ENCODE measurements around the gene NECTIN4.
"Not testable (repeated sequence)": the region's sequence is repeated elsewhere in the genome, so short reads cannot be mapped to it uniquely, and the experiment has no call there.

The NECTIN4 gene

DNA sequence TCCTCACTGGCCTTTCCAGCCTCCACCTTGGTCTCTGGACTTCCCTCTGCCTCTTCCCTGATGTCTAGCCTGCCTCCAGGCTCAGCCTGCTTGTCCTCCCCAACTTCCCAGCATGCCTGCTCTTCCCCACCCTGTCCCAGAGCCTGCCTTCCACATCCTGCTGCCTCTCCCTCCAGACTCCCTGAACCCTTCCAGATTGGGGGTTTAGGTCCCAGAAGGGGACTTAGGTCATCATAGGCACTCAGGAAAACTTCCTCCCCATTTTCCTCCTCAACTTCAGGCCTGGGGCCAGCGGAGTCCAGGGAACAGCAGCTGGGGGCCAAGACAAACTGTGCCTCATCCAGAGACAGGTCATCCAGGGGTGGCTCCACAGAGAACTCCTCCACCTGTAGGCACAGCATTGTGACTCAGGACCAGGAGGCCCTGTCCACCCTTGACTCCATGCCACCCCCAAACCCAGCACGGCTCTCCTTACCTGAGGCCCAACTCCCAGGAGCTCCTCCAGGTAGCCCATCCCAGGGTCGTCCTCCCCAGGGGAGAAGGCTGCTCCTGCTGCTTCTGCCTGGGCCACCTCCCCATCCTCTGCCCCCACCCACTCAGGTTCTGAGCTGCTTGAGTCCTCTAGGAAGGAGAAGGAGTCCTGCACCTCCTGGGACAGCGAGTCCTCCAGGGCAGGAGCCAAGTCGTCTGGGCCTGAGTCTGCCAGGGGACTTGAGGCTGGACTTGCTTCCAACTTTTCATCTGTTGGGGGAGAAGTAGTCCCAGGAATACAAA is 40.2 kb downstream of the NECTIN4 start:
- DNase-seq: no peak

DNA sequence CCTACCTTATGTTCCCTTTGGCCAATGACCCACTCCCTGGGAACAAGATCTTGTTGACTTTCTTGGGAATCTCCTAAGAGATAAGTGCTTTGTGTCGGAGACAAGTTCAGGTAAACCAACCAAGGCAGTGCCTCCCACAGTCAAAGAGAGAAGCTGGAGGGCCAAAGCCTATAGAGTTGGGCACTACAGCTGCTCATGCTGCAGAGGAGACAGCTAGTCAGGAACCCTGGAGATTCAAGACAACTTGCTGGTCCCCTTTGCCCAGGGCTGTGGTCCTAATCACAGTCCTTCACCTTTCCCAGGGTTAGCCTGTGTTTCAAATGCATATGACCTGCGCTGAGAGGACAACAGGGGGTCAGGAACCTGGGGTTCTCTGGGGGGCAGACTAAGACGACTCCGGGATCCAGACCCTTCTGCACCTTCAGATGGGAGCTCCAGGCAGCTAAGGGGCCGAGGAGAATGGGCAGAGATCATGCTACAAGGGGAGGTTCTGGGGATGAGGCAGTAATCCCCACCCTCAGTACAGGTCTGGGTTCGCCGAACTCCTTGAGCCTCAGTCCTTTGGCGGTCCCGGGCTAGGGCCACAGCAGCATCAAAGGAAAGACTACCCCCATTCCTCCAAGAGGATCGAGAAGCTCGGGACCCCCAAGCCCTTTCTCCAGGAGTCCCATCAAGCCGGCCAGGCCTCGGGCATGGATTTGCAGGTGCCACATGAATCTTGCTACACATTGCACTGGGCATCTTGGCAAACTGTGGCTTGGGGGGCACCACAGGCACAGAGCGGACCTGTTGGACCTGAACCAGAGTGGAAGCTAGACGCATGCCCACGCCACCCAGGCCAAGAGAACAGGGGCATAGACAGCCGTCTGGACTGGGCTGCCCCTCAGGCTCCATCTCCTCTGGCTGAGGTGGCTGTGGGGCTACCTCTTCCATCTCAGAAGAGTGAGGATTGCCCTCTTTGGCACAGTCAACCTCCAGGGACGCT is 41.6 kb downstream of the NECTIN4 start:
- DNase-seq: no peak

DNA sequence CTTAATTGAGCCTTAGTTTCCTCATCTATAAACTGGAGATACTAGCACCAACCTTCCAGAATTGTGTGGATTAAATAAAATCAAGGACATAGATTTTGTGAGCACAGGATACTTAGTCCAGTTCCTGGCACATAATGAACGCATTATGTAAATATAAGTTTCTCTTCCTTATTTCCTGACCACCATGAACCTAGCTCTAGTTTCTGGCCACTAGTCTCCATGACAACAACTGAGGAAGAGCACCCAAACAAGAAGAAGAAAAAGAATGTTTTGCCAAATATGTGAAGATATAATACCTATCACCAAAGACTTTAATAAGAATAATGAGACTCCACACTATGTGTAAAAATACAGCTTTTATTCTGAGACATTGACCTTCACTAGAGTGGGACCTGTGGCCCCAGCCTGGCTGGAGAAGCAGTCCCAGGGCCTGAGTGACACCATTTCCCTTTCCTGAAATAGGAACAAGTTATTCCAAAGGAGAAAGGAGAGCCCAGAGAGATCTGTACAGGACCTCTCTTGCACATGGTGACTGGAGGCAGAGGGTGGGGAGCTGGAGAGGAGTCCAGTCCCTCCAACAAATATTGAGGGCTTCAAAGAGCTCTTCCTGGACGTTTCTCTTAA is 42.6 kb downstream of the NECTIN4 start:
- DNase-seq: no peak

DNA sequence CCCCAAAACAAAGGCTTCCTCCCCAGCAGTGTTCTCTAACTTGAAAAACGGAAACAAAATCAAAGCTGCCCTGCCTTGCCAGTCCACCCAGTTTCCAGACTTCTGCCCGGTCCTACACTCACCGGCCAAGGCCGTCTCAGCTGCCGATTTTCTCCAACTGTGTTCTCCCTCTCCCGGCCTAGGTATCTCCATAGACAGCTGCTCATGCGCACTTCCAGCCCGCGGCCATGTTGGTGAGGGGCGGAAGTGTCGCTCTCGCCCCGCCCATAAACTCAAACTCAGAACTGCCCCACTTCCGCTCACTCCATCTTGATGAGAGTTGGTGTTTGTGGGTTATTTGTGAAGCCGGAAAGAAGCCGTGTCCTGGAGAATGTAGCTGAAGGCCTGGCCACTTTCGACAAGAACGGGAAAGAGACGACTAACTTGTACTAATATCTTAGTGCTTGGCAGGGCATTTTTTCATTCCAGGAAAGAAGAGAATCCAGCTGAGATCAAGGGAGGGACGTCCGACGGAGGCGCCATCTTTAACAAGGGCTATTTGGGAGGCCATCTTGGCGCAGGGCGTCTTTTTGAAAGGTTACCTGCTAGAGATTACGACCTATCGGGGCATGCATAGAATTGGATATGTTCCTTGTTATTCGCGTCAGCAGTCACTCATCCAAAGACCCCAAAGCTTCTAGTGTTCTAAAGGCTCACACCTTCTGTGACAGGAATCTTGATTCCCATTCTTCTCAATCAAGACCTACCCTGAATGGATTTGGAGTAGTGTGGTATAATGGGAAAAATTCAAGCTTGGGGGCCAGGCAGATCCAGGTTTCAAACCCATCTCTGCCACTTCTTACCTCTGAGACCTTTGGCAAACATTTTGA is 43.4 kb downstream of the NECTIN4 start, which contains the start of gene USF1:
Gene USF1 (minus strand): TSS at position 242 of the 869 bp plus-strand sequence. CDS start 2,702 bp downstream, outside the sequence.
- DNase-seq: peak; percentile 90

DNA sequence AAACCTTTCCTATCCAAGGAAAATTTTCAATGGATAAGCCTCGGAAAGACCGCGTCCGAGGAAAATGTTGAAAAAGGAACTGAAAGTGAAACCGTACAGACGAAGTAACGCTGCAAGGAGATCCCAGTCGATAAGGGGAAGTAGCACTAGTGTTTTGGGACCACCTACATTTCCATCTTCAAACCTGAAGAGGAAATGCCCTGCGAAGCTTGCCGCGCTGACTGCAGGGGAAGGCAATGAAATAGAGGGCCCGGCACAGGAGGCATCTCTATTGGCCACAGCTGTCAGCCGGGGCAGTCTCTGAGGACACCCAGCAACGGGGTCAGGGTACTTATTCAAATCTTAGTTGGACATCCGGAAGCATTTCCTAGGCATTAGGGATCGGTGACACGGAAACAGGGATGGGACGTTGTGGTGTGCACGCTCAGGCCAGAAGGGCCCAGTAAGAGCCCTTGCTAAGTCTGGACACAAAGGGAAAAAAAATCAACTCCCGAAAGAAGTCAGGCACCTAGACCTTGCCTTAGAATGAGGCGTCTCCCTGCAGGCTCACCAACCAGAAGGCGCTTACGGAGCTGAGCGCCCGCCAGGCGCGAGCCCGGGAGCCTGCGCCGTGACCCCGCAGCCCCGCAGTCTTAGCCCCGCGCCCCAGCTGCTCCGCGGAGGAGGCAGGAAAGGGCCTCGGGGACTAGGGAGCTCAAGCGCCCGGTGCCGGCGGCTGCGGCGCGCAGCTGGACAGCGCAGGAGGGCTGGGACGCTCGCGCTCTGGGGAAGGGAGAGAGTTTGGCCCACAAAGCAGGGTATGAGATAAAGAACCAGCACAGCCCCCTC is 44.2 kb downstream of the NECTIN4 start:
- peak; percentile 51 for DNase-seq

DNA sequence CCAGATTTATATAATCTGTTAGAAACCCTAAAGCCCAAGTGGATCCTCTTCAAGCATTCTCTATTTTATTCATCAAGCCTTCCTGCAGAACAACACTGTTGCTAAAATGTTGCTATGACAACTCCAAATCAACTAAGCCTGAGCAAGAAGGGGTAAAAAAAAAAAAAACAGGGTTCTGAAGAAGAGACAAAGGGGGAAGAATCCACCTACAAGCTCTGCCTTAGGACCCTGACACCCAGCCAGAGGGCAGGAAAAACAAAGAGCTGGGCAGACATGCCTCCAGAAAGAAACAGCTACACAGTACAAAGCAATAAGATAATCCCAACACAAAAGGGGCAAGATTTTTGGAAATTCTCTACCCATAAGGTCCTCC is 44.8 kb downstream of the NECTIN4 start:
- DNase-seq: no peak

DNA sequence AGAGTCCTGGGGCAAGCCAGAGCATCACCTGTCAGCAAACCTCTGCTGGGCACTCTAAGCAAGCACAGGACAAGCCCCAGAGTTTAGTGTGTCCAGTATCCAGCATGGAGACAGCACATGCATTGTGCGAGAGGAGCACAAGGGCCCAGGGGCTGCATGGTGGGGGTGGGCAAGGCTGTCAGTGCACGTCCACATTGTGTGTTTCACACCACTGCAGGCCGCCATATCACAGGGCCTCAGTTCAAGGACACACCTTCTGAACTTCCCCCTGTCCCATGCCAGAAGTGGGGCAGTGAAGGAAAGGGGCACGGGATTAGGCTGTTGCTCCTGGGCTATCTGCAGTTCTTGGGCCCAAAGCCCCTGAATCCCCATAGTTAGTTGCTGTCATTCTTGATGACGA is 49.8 kb downstream of the NECTIN4 start:
- no peak for DNase-seq

DNA sequence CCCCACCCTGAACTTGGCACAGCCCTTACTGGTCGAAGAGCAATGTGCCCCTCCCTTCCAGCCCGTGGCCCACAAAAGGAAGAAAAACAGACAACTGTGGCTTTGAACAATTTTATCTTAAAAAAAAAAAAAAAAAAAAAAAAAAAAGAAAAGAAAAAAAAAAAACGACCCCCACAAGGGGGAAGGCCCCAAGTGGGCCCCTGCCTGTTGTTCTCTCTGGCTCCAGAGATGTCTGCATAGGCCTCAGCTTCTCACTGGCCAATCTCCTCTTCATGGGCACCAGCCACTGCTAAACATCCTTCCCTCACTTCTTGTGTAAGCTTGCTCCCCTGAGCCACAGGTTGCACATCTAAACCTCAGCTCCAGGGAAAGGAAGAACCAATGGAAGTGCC is 50.2 kb downstream of the NECTIN4 start:
- DNase-seq: no peak

DNA sequence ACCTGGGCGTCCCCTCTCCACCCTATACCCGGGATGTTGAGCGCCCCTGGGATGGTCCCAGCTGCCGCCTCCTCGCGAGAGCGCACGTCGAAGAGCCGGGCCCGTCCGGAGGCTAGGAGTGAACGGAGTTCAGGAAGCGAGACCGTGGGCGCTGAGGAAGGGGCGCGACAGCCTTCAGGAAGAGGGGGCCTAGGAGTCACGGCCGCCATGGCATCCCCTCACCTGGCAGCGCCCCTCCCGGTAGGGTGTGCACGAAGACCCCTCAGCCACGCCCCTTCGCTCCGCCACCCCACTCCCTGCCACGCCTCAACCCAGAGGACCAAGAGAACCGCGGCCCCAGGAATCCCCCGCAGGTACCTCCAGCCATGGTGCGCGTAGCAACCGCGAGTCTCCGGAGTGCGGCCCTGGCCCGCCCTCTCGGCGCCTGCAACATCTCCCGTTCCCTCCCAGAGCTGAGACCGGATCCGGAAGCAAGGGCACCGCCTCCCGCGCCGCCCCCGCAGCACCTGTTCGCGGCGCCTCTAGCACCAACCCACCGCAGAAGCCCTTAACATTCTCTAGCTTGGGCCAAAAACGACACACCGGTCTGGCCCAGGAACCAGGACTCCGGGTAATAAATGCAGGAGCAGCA is 50.7 kb downstream of the NECTIN4 start, which contains the start of gene TSTD1:
Gene TSTD1 (minus strand): TSS at position 442 of the 631 bp plus-strand sequence. CDS start 75 bp downstream, at position 367.
- peak; percentile 83 for DNase-seq

DNA sequence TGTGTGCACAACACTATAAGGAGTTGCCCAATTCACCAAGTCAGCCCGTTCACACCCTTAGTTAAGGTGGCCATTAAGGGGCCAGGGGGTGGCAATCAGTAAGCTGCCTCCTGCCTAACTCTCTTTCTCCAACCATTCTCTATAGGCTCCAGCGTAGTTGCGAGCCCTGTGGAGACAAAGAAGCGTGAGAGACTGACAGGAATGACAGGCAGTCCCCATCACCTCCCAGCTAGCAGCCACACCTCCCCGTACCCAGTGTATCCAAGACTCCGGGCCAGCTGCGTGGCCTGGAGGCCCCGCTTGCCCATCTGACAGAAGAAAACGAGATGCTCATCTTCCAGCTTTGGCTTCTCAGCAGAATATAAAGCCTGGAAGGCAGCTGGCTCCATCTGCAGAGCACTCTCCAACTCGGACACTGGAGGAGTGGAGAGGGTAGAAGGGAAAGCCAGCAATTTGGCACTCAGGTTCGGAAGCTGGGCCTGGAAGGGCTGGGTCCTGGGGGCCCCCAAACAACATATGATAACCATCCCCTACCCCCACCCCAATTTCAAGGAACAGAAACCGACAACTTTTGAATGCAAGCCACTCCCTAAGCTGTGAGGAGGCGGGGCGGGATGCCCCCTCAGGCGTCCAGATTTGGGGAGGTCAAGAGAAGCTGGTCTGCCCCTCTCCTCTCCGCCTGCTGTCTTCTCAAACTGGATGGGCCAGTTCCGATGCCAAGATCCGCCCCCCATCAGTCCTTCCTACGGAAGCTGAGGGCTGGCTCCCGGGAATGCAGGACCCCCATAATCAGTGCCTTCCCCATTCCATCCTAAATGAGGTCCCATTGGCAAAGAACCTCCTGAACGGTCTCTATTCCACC is 51.5 kb downstream of the NECTIN4 start:
- no peak for DNase-seq

DNA sequence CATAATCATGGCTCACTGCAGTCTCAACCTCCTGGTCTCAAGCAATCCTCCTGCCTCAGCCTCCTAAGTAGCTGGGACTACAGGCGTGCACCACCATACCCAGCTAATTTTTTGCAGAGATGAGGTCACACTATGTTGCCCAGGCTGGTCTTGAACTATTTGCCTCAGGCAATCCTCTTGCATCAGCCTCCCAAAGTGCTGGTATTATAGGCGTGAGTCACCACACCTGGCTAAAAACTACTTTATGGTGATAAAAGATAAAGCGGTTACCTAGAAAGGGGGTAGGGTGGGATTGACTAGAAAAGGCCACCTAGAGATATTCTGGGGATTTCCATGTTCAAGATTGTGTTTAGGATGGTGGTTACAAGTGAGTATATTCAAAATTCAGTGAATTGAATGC is 55.6 kb downstream of the NECTIN4 start:
- no peak for DNase-seq

DNA sequence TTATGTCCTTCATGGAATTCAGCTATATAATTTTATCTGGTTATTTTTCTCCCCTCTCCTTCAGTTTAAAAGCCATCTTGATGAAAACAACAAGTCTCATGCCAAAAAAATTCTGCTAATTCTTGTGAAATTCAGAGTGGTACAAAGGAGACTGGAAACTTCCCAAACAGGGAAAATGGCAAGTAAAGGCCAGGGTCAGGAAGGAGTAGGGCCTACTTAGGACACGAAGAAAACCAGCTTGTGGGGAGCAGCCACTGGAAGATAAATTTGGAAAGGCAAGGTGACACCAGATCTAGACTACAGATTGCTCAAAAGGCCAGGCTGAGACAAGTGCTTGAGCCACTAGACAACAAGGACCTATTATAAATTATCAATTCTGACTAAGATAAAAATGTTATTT is 56.9 kb downstream of the NECTIN4 start:
- no peak for DNase-seq

DNA sequence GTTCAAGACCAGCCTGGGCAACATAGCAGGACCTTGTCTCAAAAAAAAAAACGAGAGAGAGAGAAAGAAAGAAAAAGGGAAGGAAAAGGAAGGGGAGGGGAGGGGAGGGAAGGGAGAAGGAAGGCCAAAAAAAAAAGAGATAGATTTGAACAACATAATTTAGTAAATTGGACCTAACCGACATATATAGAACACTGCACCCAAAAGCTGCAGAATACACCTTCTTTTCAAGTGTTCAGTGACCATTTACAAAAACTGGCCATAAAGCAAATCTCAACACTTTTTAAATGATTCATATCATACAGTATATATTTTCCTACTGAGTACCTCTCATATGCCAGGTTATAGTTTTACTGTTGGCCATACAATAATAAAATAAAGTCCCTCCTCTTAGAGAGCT is 57.5 kb downstream of the NECTIN4 start:
- no peak for DNase-seq

DNA sequence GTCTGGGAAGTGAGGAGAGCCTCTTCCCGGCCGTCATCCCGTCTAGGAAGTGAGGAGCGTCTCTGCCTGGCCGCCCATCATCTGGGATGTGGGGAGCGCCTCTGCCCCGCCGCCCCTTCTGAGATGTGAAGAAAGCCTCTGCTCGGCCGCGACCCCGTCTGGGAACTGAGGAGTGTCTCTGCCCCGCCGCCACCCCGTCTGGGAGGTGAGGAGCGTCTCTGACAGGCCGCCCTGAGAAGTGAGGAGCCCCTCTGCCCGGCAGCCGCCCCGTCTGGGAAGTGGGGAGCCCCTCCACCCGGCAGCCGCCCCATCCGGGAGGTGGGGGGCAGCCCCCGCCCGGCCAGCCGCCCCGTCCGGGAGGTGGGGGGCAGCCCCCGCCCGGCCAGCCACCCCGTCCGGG is 59.9 kb downstream of the NECTIN4 start:
- DNase-seq: not testable (repeated sequence)

DNA sequence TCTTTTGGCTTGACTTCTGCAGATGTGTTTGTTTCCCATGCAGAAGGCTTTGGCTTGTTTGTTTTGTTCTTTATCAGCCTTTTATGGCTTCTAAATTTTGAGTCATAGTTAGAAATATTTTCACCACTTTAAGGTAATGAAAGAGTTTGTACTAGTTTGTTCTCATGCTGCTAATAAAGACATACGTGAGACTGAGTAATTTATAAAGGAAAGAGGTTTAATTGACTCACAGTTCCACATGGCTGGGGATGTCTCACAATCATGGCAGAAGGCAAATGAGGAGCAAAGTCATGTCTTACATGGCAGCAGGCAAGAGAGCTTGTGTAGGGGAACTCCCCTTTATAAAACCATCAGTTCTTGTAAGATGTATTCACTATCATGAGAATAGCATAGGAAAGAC is 62.4 kb downstream of the NECTIN4 start:
- DNase-seq: not testable (repeated sequence)

DNA sequence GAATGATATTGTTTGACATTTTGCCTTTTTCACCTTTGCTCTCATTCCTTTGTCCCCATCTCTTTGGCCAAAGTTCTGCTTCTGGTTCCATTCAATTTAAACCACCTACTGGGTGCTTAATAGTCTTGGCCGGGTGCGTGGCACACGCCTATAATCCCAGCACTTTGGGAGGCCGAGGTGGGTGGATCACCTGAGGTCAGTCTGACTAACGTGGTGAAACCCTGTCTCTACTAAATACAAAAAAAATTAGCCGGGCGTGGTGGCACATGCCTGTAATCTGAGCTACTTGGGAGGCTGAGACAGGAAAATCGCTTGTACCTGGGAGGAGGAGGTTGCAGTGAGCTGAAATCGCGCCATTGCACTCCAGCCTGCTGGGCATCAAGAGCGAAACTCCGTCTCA is 66.9 kb downstream of the NECTIN4 start:
- not testable (repeated sequence) for DNase-seq

DNA sequence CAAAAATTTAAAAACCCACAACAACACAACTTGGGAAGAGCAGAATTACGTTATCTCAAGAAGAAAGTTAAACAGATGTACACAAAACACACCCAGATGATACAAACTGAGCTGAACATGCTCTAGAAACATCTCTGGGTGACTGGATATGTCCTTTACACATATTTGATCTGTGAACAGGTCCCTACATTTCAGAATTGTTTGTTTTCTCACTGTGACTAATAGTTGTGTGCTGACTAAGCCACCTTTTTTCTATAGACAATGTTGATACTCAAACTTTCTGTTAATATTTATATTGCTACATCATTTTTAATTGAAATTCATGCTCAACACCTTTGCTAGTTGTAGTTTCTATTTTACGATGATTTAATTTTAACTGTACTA is 67.4 kb downstream of the NECTIN4 start:
- DNase-seq: no peak

DNA sequence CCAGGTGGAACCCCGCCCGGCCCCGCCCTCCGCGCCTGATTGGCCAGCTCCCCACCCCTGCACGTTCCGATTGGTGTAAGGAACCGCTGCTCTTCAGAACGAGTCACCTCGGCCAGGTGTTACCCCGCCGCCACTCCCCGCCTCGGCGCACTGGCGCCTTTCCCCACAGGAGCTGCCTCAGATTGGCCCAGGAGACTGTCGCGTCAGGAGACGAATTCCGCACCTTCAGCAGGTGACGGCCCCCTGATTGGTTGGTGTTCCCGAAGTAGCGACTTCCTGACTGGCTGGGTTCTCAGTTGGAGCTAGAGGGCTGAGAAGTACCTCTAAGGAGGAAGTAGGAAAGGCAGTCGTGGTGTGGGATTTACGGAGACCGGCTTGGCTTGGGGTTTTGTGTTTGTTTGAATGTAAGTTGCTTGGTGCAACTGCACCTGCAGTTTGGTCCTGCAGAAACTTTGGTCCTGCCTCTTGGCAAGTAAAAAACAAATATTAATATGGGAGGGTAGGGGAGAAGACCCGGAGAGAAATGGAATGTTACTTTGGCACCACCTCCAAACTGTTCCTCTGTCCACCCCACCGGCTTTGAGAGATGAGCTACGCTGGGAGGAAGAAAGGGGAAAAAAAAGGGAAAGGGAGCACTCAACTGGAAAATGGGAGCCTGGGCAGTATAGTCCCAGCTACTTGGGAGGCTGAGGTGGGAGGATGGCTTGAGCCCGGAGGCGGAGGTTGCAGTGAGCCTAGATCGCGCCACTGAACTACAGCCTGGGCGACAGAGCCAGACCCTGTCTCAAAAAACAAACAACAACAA is 68.0 kb downstream of the NECTIN4 start:
- peak; percentile 92 for DNase-seq
